Measurements from ENCODE around the gene MPHOSPH10. TPM values are rescaled to one million over a fixed set of nuclear protein-coding genes. Genes with fewer than 3 reads are reported as not detected.
"Not testable (repeated sequence)": the region's sequence is repeated elsewhere in the genome, so short reads cannot be mapped to it uniquely, and the experiment has no call there.

MPHOSPH10 gene
- total and polyA plus RNA-seq, 4 donors: 16.8 to 40.6 (median 25.0) TPM

- Histone ChIP-seq H3K4me3 (peak overlapping the region; percentile 93), H3K9me3 (ENCODE audit: control insufficient read depth in 4 of 4, insufficient read depth in 3 of 4, low read length in 3 of 4) (no peaks in the 10 kb centered on the region), H3K9ac (ENCODE audit: insufficient read depth in 1 of 2, low read length in 2 of 2) (peak overlapping the region in 1 of 2 donors; percentile 67), H3K27me3 (ENCODE audit: control insufficient read depth in 3 of 3, insufficient read depth in 3 of 3, low read length in 2 of 3) (no peaks in the 10 kb centered on the region), H3K36me3 (ENCODE audit: control insufficient read depth in 4 of 4, insufficient read depth in 4 of 4, low read length in 4 of 4) (peaks cover 5 to 15% (median 8%) of the 10 kb centered on the region in 4 donors), H3K27ac (ENCODE audit: low read depth in 1 of 2, low read length in 1 of 2) (peak overlapping the region in 1 of 2 donors; percentile 73), H3K4me1 (ENCODE audit: control insufficient read depth in 5 of 5, insufficient read depth in 5 of 5, low read length in 5 of 5) (peaks cover 2 to 16% (median 11%) of the 10 kb centered on the region in 5 donors)
- 0 to 1% methylated on average over 4 of the region's 4 CpGs for WGBS, 2 donors
- no peak for TF ChIP-seq CTCF (IDR thresholded peaks at IDR 0.05; ENCODE audit: control extremely low read depth, extremely low read depth)
- peak in 1 of 3 donors; percentile 36 for DNase-seq
- ATAC-seq (ENCODE audit: insufficient read depth, low FRiP score): no peak
These were observed 441 bp downstream of the MPHOSPH10 start for GRCh38 chr2:71130905-71131244.

- ATAC-seq (ENCODE audit: insufficient read depth, low FRiP score): not testable (repeated sequence)
- 56 to 62% methylated on average over 7 of the region's 7 CpGs for WGBS, 2 donors
- H3K27ac ChIP-seq (ENCODE audit: low read depth in 1 of 2, low read length in 1 of 2): peak overlapping the region in 1 of 2 donors; percentile 15
These were observed 1.1 kb downstream of the MPHOSPH10 start for GRCh38 chr2:71131387-71132166.

GRCh38 chr2:71133603-71134002, 3.2 kb downstream of the MPHOSPH10 start:
- TF ChIP-seq CTCF (IDR thresholded peaks at IDR 0.05; ENCODE audit: control extremely low read depth, extremely low read depth): no peak
- Histone ChIP-seq H3K27ac (ENCODE audit: low read depth in 1 of 2, low read length in 1 of 2) (no peak overlapping the region), H3K27me3 (ENCODE audit: control insufficient read depth in 3 of 3, insufficient read depth in 3 of 3, low read length in 2 of 3) (no peaks in the 10 kb centered on the region), H3K36me3 (ENCODE audit: control insufficient read depth in 4 of 4, insufficient read depth in 4 of 4, low read length in 4 of 4) (peaks cover 15 to 33% (median 17%) of the 10 kb centered on the region in 4 donors), H3K9ac (ENCODE audit: insufficient read depth in 1 of 2, low read length in 2 of 2) (no peak overlapping the region), H3K4me3 (no peak overlapping the region), H3K4me1 (ENCODE audit: control insufficient read depth in 5 of 5, insufficient read depth in 5 of 5, low read length in 5 of 5) (peaks cover 2 to 12% (median 9%) of the 10 kb centered on the region in 5 donors), H3K9me3 (ENCODE audit: control insufficient read depth in 4 of 4, insufficient read depth in 3 of 4, low read length in 3 of 4) (no peaks in the 10 kb centered on the region)
- DNase-seq (no peak), ATAC-seq (ENCODE audit: insufficient read depth, low FRiP score) (no peak)

More at GRCh38 chr2:71131387-71132166, 1.1 kb downstream of the MPHOSPH10 start:
- peak overlapping the region in 1 of 2 donors; percentile 67 for H3K9ac ChIP-seq (ENCODE audit: insufficient read depth in 1 of 2, low read length in 2 of 2)
- H3K36me3 ChIP-seq (ENCODE audit: control insufficient read depth in 4 of 4, insufficient read depth in 4 of 4, low read length in 4 of 4): peaks cover 8 to 19% (median 10%) of the 10 kb centered on the region in 4 donors
- H3K9me3 ChIP-seq (ENCODE audit: control insufficient read depth in 4 of 4, insufficient read depth in 3 of 4, low read length in 3 of 4); H3K27me3 ChIP-seq (ENCODE audit: control insufficient read depth in 3 of 3, insufficient read depth in 3 of 3, low read length in 2 of 3); DNase-seq: not testable (repeated sequence)
- H3K4me3 ChIP-seq: peak overlapping the region; percentile 93
- H3K4me1 ChIP-seq (ENCODE audit: control insufficient read depth in 5 of 5, insufficient read depth in 5 of 5, low read length in 5 of 5): peaks cover 2 to 16% (median 11%) of the 10 kb centered on the region in 5 donors

- peaks cover 24 to 49% (median 34%) of the 10 kb centered on the region in 4 donors for H3K36me3 ChIP-seq (ENCODE audit: control insufficient read depth in 4 of 4, insufficient read depth in 4 of 4, low read length in 4 of 4)
- H3K4me1 ChIP-seq (ENCODE audit: control insufficient read depth in 5 of 5, insufficient read depth in 5 of 5, low read length in 5 of 5): peaks cover 2 to 9% (median 5%) of the 10 kb centered on the region in 5 donors
- WGBS, 2 donors: 93 to 98% methylated on average over 3 of the region's 3 CpGs
- no peak overlapping the region for H3K4me3 ChIP-seq
- ATAC-seq (ENCODE audit: insufficient read depth, low FRiP score) (no peak), DNase-seq (no peak)
- H3K9ac ChIP-seq (ENCODE audit: insufficient read depth in 1 of 2, low read length in 2 of 2): no peak overlapping the region
- no peaks in the 10 kb centered on the region for H3K27me3 ChIP-seq (ENCODE audit: control insufficient read depth in 3 of 3, insufficient read depth in 3 of 3, low read length in 2 of 3)
- no peak overlapping the region for H3K27ac ChIP-seq (ENCODE audit: low read depth in 1 of 2, low read length in 1 of 2)
- TF ChIP-seq CTCF (IDR thresholded peaks at IDR 0.05; ENCODE audit: control extremely low read depth, extremely low read depth): no peak
- no peaks in the 10 kb centered on the region for H3K9me3 ChIP-seq (ENCODE audit: control insufficient read depth in 4 of 4, insufficient read depth in 3 of 4, low read length in 3 of 4)
These were observed 5.7 kb downstream of the MPHOSPH10 start for GRCh38 chr2:71136174-71136573.
